Uterus (tissue), 2 donors: ENCODE data around the gene UBE4B.

Experiments
- CTCF ChIP-seq, 4 experiments: fragments of 200-600 bp in 2 of 4; fragments of 450-650 bp in 2 of 4; sonication (generic) in 2 of 4; IDR thresholded peaks; one replicate each; pipeline ENCODE4 v1.5.1; 2016 to 2019; ENCODE audit warnings: antibody characterized with exemption in 4 of 4, mild to moderate bottlenecking in 2 of 4, moderate library complexity in 1 of 4
- POLR2A ChIP-seq, 2 donors: fragments of 450-650 bp; IDR thresholded peaks; one replicate each; pipeline ENCODE4 v1.6.1; 2016; ENCODE audit warnings: antibody characterized with exemption in 2 of 2, mild to moderate bottlenecking in 1 of 2, moderate library complexity in 1 of 2

- no peak for TF ChIP-seq CTCF (IDR thresholded peaks at IDR 0.05)
- no peak for TF ChIP-seq POLR2A (IDR thresholded peaks at IDR 0.05)
Observed at GRCh38 chr1:10074059-10074851, 41.5 kb downstream of the UBE4B start.
